ENCODE measurements around the gene CYB5A.

Gene CYB5A

GRCh38 chr18:74334242-74334893, 42.6 kb upstream of the CYB5A start:
- H3K23ac ChIP-seq (ENCODE audit: low read length in 2 of 2), result no peak overlapping the region
- no peaks in the 10 kb centered on the region for H3K9me3 ChIP-seq (ENCODE audit: control insufficient read depth, low read length)
- H3K27ac ChIP-seq (ENCODE audit: low read length, poor library complexity, severe bottlenecking), result no peak overlapping the region
- no peak overlapping the region for H2BK12ac ChIP-seq (ENCODE audit: low read length in 2 of 2)
- H3K79me1 ChIP-seq (replicated peaks; ENCODE audit: low read length, poor library complexity, severe bottlenecking), result no peaks in the 10 kb centered on the region
- H3K4me1 ChIP-seq (ENCODE audit: control insufficient read depth, insufficient read depth, low read depth, low read length), result no peaks in the 10 kb centered on the region
- H3K4me2 ChIP-seq (ENCODE audit: low read length, poor library complexity, severe bottlenecking), result no peak overlapping the region
- H3K14ac ChIP-seq (ENCODE audit: low read length in 2 of 2), result no peak overlapping the region
- H2BK15ac ChIP-seq (ENCODE audit: low read depth, poor library complexity, severe bottlenecking), result no peak overlapping the region
- H2BK120ac ChIP-seq (ENCODE audit: low read depth, low read length), result no peak overlapping the region
- H4K8ac ChIP-seq (ENCODE audit: low read length), result no peak overlapping the region
- no peak overlapping the region for H2BK5ac ChIP-seq (ENCODE audit: low read depth, low read length, poor library complexity, severe bottlenecking)
- no peak overlapping the region for H4K91ac ChIP-seq (ENCODE audit: low read length)
- no peak overlapping the region for H2AK5ac ChIP-seq (ENCODE audit: low read length, severe bottlenecking)
- H3K27me3 ChIP-seq (ENCODE audit: control insufficient read depth in 1 of 2, insufficient read depth in 1 of 2, low read length in 2 of 2), result no peaks in the 10 kb centered on the region
- no peak overlapping the region for H2AFZ ChIP-seq (ENCODE audit: low read depth, low read length)
- DNase-seq, result no peak
- no peak overlapping the region for H3K18ac ChIP-seq (ENCODE audit: low read depth in 1 of 2, low read length in 2 of 2)
- no peak overlapping the region for H3K4me3 ChIP-seq (ENCODE audit: insufficient read depth in 1 of 2, low read depth in 1 of 2, low read length in 2 of 2)
- H3K9ac ChIP-seq (ENCODE audit: low read length), result peak overlapping the region; percentile 20
- H3K4ac ChIP-seq (ENCODE audit: low read depth in 1 of 2, low read length in 2 of 2), result no peak overlapping the region
- no peaks in the 10 kb centered on the region for H3K36me3 ChIP-seq (ENCODE audit: control insufficient read depth in 1 of 2, insufficient read depth in 2 of 2, low read depth in 1 of 2, low read length in 2 of 2)

GRCh38 chr18:74333091-74333490, 41.3 kb upstream of the CYB5A start:
- Histone ChIP-seq H2BK15ac (ENCODE audit: low read depth, poor library complexity, severe bottlenecking) (no peak overlapping the region), H3K4ac (ENCODE audit: low read depth in 1 of 2, low read length in 2 of 2) (no peak overlapping the region), H3K36me3 (ENCODE audit: control insufficient read depth in 1 of 2, insufficient read depth in 2 of 2, low read depth in 1 of 2, low read length in 2 of 2) (no peaks in the 10 kb centered on the region), H2BK5ac (ENCODE audit: low read depth, low read length, poor library complexity, severe bottlenecking) (no peak overlapping the region), H3K4me2 (ENCODE audit: low read length, poor library complexity, severe bottlenecking) (no peak overlapping the region), H2BK12ac (ENCODE audit: low read length in 2 of 2) (no peak overlapping the region), H3K18ac (ENCODE audit: low read depth in 1 of 2, low read length in 2 of 2) (no peak overlapping the region), H3K27me3 (ENCODE audit: control insufficient read depth in 1 of 2, insufficient read depth in 1 of 2, low read length in 2 of 2) (no peaks in the 10 kb centered on the region), H3K9me3 (ENCODE audit: control insufficient read depth, low read length) (no peaks in the 10 kb centered on the region), H2BK120ac (ENCODE audit: low read depth, low read length) (no peak overlapping the region), H2AFZ (ENCODE audit: low read depth, low read length) (no peak overlapping the region), H4K8ac (ENCODE audit: low read length) (no peak overlapping the region), H3K14ac (ENCODE audit: low read length in 2 of 2) (no peak overlapping the region), H3K9ac (ENCODE audit: low read length) (peak overlapping the region; percentile 33), H2AK5ac (ENCODE audit: low read length, severe bottlenecking) (no peak overlapping the region), H3K4me1 (ENCODE audit: control insufficient read depth, insufficient read depth, low read depth, low read length) (no peaks in the 10 kb centered on the region), H4K91ac (ENCODE audit: low read length) (no peak overlapping the region), H3K23ac (ENCODE audit: low read length in 2 of 2) (no peak overlapping the region), H3K79me1 (replicated peaks; ENCODE audit: low read length, poor library complexity, severe bottlenecking) (no peaks in the 10 kb centered on the region), H3K4me3 (ENCODE audit: insufficient read depth in 1 of 2, low read depth in 1 of 2, low read length in 2 of 2) (no peak overlapping the region), H3K27ac (ENCODE audit: low read length, poor library complexity, severe bottlenecking) (no peak overlapping the region)
- no peak for DNase-seq
- WGBS, result 14% methylated on average over 1 of the region's 1 CpG

- Histone ChIP-seq H3K4me3 (ENCODE audit: insufficient read depth in 1 of 2, low read depth in 1 of 2, low read length in 2 of 2) (no peak overlapping the region), H3K18ac (ENCODE audit: low read depth in 1 of 2, low read length in 2 of 2) (no peak overlapping the region), H2AFZ (ENCODE audit: low read depth, low read length) (no peak overlapping the region), H3K36me3 (ENCODE audit: control insufficient read depth in 1 of 2, insufficient read depth in 2 of 2, low read depth in 1 of 2, low read length in 2 of 2) (no peaks in the 10 kb centered on the region), H2AK5ac (ENCODE audit: low read length, severe bottlenecking) (no peak overlapping the region), H3K14ac (ENCODE audit: low read length in 2 of 2) (no peak overlapping the region), H3K4me1 (ENCODE audit: control insufficient read depth, insufficient read depth, low read depth, low read length) (no peaks in the 10 kb centered on the region), H4K8ac (ENCODE audit: low read length) (no peak overlapping the region), H4K91ac (ENCODE audit: low read length) (no peak overlapping the region), H3K9me3 (ENCODE audit: control insufficient read depth, low read length) (no peaks in the 10 kb centered on the region), H2BK120ac (ENCODE audit: low read depth, low read length) (no peak overlapping the region), H3K4me2 (ENCODE audit: low read length, poor library complexity, severe bottlenecking) (no peak overlapping the region), H2BK5ac (ENCODE audit: low read depth, low read length, poor library complexity, severe bottlenecking) (no peak overlapping the region), H3K79me1 (replicated peaks; ENCODE audit: low read length, poor library complexity, severe bottlenecking) (no peaks in the 10 kb centered on the region), H3K9ac (ENCODE audit: low read length) (no peak overlapping the region), H3K27ac (ENCODE audit: low read length, poor library complexity, severe bottlenecking) (no peak overlapping the region), H2BK15ac (ENCODE audit: low read depth, poor library complexity, severe bottlenecking) (no peak overlapping the region), H3K27me3 (ENCODE audit: control insufficient read depth in 1 of 2, insufficient read depth in 1 of 2, low read length in 2 of 2) (no peaks in the 10 kb centered on the region), H3K4ac (ENCODE audit: low read depth in 1 of 2, low read length in 2 of 2) (no peak overlapping the region), H2BK12ac (ENCODE audit: low read length in 2 of 2) (no peak overlapping the region), H3K23ac (ENCODE audit: low read length in 2 of 2) (no peak overlapping the region)
- WGBS, result 63% methylated on average over 1 of the region's 2 CpGs
- peak; percentile 54 for DNase-seq
Observed at GRCh38 chr18:74331404-74331803, 39.6 kb upstream of the CYB5A start.

- Histone ChIP-seq H3K79me1 (replicated peaks; ENCODE audit: low read length, poor library complexity, severe bottlenecking) (no peaks in the 10 kb centered on the region), H4K91ac (ENCODE audit: low read length) (no peak overlapping the region), H2AFZ (ENCODE audit: low read depth, low read length) (no peak overlapping the region), H3K23ac (ENCODE audit: low read length in 2 of 2) (no peak overlapping the region), H3K4ac (ENCODE audit: low read depth in 1 of 2, low read length in 2 of 2) (no peak overlapping the region), H2BK5ac (ENCODE audit: low read depth, low read length, poor library complexity, severe bottlenecking) (no peak overlapping the region), H3K18ac (ENCODE audit: low read depth in 1 of 2, low read length in 2 of 2) (no peak overlapping the region), H3K4me3 (ENCODE audit: insufficient read depth in 1 of 2, low read depth in 1 of 2, low read length in 2 of 2) (no peak overlapping the region), H3K9me3 (ENCODE audit: control insufficient read depth, low read length) (no peaks in the 10 kb centered on the region), H3K27ac (ENCODE audit: low read length, poor library complexity, severe bottlenecking) (no peak overlapping the region), H3K4me2 (ENCODE audit: low read length, poor library complexity, severe bottlenecking) (no peak overlapping the region), H3K14ac (ENCODE audit: low read length in 2 of 2) (no peak overlapping the region), H2BK120ac (ENCODE audit: low read depth, low read length) (no peak overlapping the region), H3K27me3 (ENCODE audit: control insufficient read depth in 1 of 2, insufficient read depth in 1 of 2, low read length in 2 of 2) (no peaks in the 10 kb centered on the region), H3K36me3 (ENCODE audit: control insufficient read depth in 1 of 2, insufficient read depth in 2 of 2, low read depth in 1 of 2, low read length in 2 of 2) (no peaks in the 10 kb centered on the region), H3K9ac (ENCODE audit: low read length) (no peak overlapping the region), H2BK12ac (ENCODE audit: low read length in 2 of 2) (no peak overlapping the region), H4K8ac (ENCODE audit: low read length) (no peak overlapping the region), H3K4me1 (ENCODE audit: control insufficient read depth, insufficient read depth, low read depth, low read length) (peaks cover 2% of the 10 kb centered on the region), H2AK5ac (ENCODE audit: low read length, severe bottlenecking) (no peak overlapping the region), H2BK15ac (ENCODE audit: low read depth, poor library complexity, severe bottlenecking) (no peak overlapping the region)
- WGBS, result 88% methylated on average over 1 of the region's 1 CpG
- no peak for DNase-seq
Observed at GRCh38 chr18:74329688-74330205, 38.0 kb upstream of the CYB5A start.
